Measurements from ENCODE around the gene PPARGC1A.
A peak's percentile ranks its signal among the peaks of the same experiment; 100 is the strongest.

Gene PPARGC1A

DNA sequence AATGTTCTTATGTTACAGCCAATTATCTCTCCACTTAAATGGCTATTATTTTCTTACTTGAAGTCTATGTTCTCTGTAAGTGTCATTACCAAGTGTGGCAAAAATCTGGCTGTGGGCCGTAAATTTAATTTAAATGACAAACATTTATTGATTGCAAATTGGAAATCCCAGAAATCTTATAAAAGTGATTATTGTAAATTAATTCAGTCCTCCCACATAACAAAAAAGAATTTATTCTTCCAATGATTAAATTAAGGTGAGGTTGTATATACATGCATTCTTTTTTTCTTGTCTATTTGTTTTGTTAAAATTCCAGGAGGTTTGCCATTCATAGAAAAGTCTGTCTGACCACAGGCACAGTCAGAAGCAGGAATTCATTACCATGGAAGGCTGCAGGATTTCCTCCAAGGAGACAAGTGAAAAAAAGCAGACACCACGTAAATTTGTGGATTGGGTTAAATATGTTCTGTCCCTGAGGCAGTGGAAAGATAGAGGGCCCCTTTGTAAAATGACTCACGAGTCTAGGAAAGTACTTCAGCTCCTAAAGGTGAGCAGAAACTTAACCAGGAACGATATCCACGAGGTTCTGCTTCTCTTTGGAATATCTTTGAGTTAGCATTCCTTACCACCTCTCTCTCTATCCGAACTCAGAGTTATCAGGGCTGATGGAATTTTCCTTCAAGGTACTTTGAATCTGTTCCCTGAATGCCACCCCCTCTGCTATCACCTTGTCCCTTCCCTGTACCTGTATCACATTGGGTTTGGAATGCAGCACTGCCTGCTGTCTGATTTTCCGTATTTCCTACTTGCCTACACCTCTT lies 10.7 kb downstream of the PPARGC1A start:
- DNase-seq, result peak; percentile 72

- DNase-seq, result peak; percentile 62
Measured at GRCh38 chr4:23878246-23878891, 11.5 kb downstream of the PPARGC1A start.

DNA sequence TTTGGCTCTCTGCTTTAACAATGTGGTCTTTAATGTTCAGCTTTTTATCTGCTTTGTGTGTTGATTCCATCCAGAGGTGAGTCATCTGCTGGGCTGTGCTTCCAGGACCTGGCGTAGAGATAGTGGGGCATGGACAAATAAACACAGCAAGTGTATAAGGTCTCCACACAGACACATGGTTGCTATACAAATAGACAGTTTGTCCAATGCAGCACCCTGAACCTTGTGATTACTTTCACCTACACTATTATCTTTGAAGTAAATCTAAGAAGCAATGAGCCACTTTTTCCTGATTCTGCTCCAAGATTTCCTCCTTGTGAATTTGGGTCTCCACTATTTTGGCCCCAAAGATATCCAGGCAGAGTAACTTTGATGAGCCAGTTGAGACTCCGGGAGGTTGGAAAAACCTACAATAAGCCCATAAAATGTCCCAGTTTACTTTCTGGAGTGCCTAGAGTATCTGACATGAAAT lies 12.1 kb downstream of the PPARGC1A start:
- no peak for DNase-seq

DNA sequence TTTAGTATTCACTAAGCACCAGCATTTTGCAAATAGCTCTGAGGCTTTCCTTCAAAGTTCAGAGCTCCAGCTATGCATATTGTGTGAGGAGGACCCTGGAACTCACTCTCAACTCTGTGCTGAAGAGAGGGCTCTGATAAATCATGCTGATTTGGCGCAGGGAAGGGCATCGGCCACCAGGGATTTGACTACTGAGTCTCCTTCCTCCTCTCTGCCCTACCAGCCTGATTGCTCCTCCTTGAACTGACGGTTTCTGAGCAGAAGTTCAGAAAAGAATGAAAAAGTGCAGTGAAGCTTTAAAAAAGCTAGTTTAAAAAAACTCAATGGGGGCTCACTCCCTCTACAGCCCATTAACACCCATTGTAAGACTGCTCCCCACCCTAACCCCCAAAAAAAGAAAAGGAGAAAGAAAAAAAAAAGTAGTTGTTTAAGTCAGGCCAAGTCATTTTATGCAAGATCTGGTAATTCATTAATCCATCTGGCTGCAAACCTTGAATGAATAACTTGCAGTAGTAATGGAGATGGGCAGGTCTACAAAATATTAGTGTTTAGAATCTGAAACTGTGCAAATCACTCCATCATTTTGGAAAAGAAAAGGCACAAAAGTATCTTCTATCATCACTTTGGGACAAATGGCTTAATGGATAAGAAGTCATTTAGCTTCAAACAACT lies 13.3 kb downstream of the PPARGC1A start:
- DNase-seq, result no peak

GRCh38 chr4:23875317-23875716 lies 14.5 kb downstream of the PPARGC1A start:
- no peak for DNase-seq

DNA sequence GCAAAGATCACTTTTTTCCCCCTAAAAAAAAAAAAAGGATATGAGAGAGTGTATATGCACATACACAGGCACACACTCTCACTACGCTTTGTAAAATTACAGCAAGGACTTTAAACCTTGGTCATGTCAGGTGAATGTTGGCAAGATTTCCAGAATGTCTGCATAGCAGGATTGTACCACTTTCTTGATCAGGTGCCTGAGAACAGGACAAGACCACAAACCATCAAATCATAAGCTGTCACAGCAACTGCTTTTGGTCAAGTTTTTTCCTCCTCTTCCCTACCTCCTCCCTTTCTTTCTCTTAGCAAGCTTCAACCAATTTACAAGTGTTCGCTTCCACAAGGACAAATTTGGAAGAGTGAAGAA lies 15.3 kb downstream of the PPARGC1A start:
- DNase-seq, result no peak

GRCh38 chr4:23873717-23874535 lies 15.9 kb downstream of the PPARGC1A start:
- DNase-seq, result no peak

- no peak for DNase-seq
Measured at GRCh38 chr4:23871426-23871825, 18.4 kb downstream of the PPARGC1A start.

GRCh38 chr4:23866450-23867075 lies 23.3 kb downstream of the PPARGC1A start:
- no peak for DNase-seq

DNA sequence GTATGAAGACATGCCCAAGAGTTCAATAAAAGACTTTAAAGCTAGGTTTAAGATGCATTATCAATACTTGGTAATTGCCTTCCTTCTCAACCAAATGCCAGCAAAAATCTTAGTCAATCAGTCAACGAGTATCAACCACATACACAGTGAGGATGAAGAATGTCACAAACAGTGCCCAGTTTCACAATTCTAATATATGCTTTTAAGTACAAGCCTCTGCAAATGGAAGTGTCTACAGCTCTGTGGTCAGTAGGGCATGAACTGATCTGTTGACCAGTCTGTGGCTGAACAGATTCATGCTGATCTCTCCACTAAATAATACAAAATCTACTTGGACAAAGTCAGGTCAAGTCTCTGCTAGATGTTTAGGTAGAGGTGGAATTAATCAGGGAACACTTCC lies 27.9 kb downstream of the PPARGC1A start:
- DNase-seq, result no peak

DNA sequence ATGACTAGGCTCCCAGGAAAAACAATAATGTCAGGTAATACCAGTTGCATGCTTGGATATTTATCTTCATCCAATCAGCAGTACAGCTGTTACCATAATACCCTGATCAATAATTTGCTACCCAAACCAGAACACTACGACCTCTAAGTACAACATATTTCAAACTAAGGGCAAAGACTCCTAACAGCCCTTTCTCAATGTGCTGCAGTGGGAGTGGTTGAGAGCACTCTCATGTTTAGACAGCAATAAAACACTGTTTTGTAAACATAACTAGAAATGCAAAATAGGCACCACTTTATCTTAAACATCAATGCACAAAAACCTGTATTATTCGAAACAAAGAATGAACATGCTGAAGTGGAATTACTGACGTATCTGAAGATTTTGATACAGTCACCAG lies 28.9 kb downstream of the PPARGC1A start:
- DNase-seq, result no peak

DNA sequence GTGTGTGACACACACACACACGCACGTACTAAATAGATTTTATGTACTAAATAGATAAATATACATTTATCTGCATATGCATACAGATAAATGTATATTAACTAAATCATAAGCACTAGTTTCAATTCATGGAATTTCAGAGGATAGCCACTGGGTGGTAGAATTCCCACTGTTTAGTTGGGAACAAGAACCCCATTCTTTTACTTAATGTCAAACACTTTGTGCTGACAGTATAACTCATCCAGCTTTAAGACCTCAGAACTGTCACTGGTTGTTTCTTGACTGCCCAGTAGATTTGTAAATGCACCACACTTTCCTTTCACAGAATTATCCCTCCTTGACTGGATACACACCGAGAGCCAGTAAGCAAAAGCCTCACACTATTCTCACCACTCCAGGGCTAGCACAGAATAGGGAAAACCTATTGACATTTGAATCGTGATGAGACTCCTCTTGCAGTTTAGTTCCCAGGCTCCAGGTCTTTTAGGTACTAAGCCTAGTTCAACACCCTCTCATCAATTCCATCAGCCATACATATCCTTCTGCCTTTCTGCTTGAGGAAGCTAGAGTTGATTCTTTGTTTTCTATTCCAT lies 32.4 kb downstream of the PPARGC1A start:
- DNase-seq, result peak; percentile 41

DNA sequence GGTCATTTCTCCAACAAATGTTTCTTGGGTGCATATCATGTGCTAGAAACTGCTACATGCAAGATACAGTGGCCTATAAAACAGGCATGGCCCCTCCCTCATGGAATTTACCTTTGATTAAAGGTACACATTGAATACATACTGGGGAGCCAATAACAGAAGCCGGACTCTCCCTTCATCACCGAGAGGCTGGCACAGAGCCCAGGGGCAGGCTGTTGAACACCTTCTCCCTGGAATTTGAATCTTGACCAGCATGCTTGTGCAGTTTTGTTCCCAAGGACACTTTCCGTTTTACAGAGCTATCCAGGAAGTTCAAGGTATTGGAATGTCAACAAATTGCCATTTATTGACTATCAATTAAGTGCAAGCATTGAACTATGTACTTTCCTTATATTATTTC lies 33.2 kb downstream of the PPARGC1A start:
- no peak for DNase-seq

- DNase-seq, result peak; percentile 41
Measured at GRCh38 chr4:23855912-23856605, 33.8 kb downstream of the PPARGC1A start.

- no peak for DNase-seq
Measured at GRCh38 chr4:23853986-23854660, 35.7 kb downstream of the PPARGC1A start.

- DNase-seq, result no peak
Measured at GRCh38 chr4:23851464-23851863, 38.4 kb downstream of the PPARGC1A start.

DNA sequence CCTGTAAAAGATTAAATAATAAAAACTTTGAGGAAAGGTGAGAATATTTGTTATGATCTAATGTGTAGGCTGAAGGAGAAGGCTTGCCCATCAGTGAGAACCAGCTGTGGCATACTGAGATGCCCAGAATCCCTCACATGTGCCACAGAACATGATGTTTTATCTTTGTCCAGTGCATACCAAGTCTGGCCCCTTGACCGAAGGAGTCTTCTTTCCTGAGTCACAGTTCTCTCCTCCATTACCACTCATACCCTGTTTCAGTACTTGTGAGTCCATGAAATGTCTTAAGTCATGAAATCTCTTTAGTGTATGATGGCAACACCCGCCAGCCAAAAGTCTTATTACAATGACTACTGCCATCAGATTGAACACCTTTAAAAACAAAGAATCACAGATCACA lies 42.7 kb downstream of the PPARGC1A start:
- no peak for DNase-seq

DNA sequence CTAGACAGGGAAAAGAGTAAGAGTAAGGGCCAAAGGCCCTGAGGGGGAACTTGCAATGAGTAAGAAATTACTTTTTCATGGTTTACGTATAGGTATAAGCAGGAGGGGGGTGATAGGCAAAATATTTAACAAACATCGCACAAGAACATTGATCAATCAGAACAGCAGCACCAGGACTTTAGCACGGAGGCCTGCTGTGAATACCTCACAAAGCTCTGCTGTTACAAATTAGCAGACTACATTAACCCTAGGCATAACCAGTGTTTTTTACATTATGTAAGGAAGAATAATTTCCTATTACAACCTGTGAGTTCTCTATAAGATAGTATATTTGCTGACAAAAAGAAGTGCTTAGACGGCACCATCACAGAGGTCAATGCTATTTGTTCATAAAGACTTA lies 44.9 kb downstream of the PPARGC1A start:
- no peak for DNase-seq

- DNase-seq, result no peak
Measured at GRCh38 chr4:23839279-23839678, 50.6 kb downstream of the PPARGC1A start.

- no peak for DNase-seq
Measured at GRCh38 chr4:23838607-23839006, 51.2 kb downstream of the PPARGC1A start.

GRCh38 chr4:23838131-23838530 lies 51.7 kb downstream of the PPARGC1A start:
- DNase-seq, result no peak

Data from fibroblast of upper back skin (primary cell).